Measurements from ENCODE around the gene NEURL1.

DNA sequence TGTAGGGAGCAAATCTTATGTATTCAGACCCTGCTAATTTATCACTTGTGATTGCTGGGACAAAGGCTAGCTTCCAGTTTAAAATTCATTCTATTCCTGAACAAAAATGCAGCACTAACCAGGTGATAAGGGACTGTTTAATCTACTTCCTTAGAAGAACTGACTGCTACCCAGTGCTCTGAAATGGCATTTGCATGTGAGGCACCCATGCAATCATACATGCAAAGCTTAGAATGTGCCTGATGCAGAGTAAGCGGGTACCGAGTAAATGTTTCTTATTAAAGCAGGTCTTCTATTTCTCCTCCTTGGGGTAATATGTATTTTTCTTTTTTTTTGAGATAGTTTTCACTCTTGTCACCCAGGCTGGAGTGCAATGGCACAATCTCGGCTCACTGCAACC, 54.5 kb downstream of the NEURL1 start:
- TF ChIP-seq YY1 (IDR thresholded peaks at IDR 0.05; ENCODE audit: insufficient read depth, insufficient read length) (no peak), ZNF274 (IDR thresholded peaks at IDR 0.05; ENCODE audit: low read depth, low read length) (no peak), SUZ12 (IDR thresholded peaks at IDR 0.05; ENCODE audit: extremely low read depth, insufficient read depth, insufficient read length) (no peak)
